Adrenal gland (tissue), 5 donors: ENCODE data around the gene APOC1.

ENCODE experiments used
- POLR2A ChIP-seq, 2 donors: fragments of 450-650 bp; IDR thresholded peaks; one replicate each; pipeline ENCODE4 v1.6.1; 2017; ENCODE audit warnings: antibody characterized with exemption in 2 of 2, mild to moderate bottlenecking in 2 of 2, moderate library complexity in 1 of 2
- TF ChIP-seq, protein P1 (sequence below), 6 experiments: fragments of 450-650 bp in 4 of 6; fragments of 200-600 bp in 2 of 6; sonication (generic) in 1 of 6; IDR thresholded peaks; 1 replicate in 5 of 6; 2 replicates in 1 of 6; pipeline versions ENCODE4 v1.5.1 to v1.8.0; 2016 to 2021; ENCODE audit warnings: antibody characterized with exemption in 6 of 6, mild to moderate bottlenecking in 2 of 6, moderate library complexity in 1 of 6
- donor health status: DM: no; HTN: no; CAD: no.

DNA sequence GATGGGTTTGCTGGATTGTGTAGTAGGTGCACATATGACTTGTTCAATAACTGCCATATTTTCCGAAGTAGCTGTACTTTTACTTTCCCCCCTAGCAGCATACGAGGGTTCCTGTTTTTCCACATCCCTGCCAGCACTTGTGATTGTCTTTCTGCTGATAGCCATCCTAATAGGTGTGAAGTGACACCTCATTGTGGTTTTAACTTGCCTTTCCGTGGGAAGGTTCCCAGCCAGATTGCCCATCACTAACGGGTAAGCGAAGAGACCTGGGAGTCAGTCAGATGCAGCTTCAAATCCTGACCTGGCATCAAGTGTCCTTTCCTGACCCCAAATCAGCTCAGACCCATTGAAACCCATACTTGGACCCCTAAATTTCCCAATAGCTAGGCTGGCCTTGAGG, 45.3 kb downstream of the APOC1 start:
- TF ChIP-seq, protein P1, sequence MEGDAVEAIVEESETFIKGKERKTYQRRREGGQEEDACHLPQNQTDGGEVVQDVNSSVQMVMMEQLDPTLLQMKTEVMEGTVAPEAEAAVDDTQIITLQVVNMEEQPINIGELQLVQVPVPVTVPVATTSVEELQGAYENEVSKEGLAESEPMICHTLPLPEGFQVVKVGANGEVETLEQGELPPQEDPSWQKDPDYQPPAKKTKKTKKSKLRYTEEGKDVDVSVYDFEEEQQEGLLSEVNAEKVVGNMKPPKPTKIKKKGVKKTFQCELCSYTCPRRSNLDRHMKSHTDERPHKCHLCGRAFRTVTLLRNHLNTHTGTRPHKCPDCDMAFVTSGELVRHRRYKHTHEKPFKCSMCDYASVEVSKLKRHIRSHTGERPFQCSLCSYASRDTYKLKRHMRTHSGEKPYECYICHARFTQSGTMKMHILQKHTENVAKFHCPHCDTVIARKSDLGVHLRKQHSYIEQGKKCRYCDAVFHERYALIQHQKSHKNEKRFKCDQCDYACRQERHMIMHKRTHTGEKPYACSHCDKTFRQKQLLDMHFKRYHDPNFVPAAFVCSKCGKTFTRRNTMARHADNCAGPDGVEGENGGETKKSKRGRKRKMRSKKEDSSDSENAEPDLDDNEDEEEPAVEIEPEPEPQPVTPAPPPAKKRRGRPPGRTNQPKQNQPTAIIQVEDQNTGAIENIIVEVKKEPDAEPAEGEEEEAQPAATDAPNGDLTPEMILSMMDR (IDR thresholded peaks at IDR 0.05) = no peak
- no peak for TF ChIP-seq POLR2A (IDR thresholded peaks at IDR 0.05)
